H9 (cell line): ENCODE results near the gene R3HDM4. TPM values are rescaled to one million over a fixed set of nuclear protein-coding genes. Genes with fewer than 3 reads are reported as not detected.

ENCODE experiments used
- DNase-seq: peaks from one replicate; pipeline ENCODE4 v3.0.0-alpha.2; 2017
- H2AFZ ChIP-seq: one replicate; pipeline ENCODE4 v1.6.1; 2013; ENCODE audit warnings: mild to moderate bottlenecking, low read length, control low read depth, moderate library complexity
- H2AK5ac ChIP-seq: 2 replicates; pipeline ENCODE4 v1.6.1; 2013; ENCODE audit warnings: low read length, control low read depth, mixed read lengths; ENCODE audit not compliant: insufficient read length
- H2BK120ac ChIP-seq: one replicate; pipeline ENCODE4 v1.6.1; 2013; ENCODE audit warnings: low read depth, mild to moderate bottlenecking, low read length, control low read depth, inconsistent platforms; ENCODE audit not compliant: poor library complexity, severe bottlenecking
- H2BK12ac ChIP-seq: 2 replicates; pipeline ENCODE4 v1.6.1; 2013; ENCODE audit warnings: low read length, control low read depth, mixed read lengths, low read depth; ENCODE audit not compliant: insufficient read length
- H2BK15ac ChIP-seq: 2 replicates; pipeline ENCODE4 v1.6.1; 2013; ENCODE audit warnings: low read depth, low read length, control low read depth
- H2BK20ac ChIP-seq: one replicate; pipeline ENCODE4 v1.6.1; 2013; ENCODE audit warnings: low read depth, mild to moderate bottlenecking, low read length, control low read depth, inconsistent platforms; ENCODE audit not compliant: poor library complexity, severe bottlenecking
- H2BK5ac ChIP-seq: 2 replicates; pipeline ENCODE4 v1.6.1; 2013; ENCODE audit warnings: low read length, control low read depth, mixed read lengths; ENCODE audit not compliant: insufficient read length
- H3K14ac ChIP-seq: 2 replicates; pipeline ENCODE4 v1.6.1; 2013; ENCODE audit warnings: low read length, control low read depth; ENCODE audit not compliant: insufficient read depth
- H3K18ac ChIP-seq: 2 replicates; pipeline ENCODE4 v1.6.1; 2013; ENCODE audit warnings: low read depth, mild to moderate bottlenecking, mixed read lengths, low read length, control low read depth; ENCODE audit not compliant: insufficient read length
- H3K23ac ChIP-seq: 2 replicates; pipeline ENCODE4 v1.6.1; 2013; ENCODE audit warnings: low read length, control low read depth, mixed read lengths, low read depth; ENCODE audit not compliant: insufficient read length
- H3K23me2 ChIP-seq: 2 replicates; pipeline ENCODE4 v1.6.1; 2013; ENCODE audit warnings: low read depth, mild to moderate bottlenecking, mixed read lengths, low read length, control low read depth; ENCODE audit not compliant: insufficient read length, poor library complexity, severe bottlenecking
- H3K27ac ChIP-seq: 2 replicates; pipeline ENCODE4 v1.5.1; 2013; ENCODE audit warnings: low read length, control low read depth, mixed read lengths, low read depth; ENCODE audit not compliant: insufficient read length
- H3K27me3 ChIP-seq: 2 replicates; pipeline ENCODE4 v1.6.1; 2013; ENCODE audit warnings: low read length, control low read depth, inconsistent platforms; ENCODE audit not compliant: insufficient read depth
- H3K4ac ChIP-seq: 2 replicates; pipeline ENCODE4 v1.6.1; 2013; ENCODE audit warnings: low read depth, mild to moderate bottlenecking, control low read depth, inconsistent platforms, low read length, moderate library complexity
- H3K4me1 ChIP-seq: 2 replicates; pipeline ENCODE4 v1.6.1; 2013; ENCODE audit warnings: low read length, control low read depth, inconsistent platforms; ENCODE audit not compliant: insufficient read depth
- H3K4me2 ChIP-seq: 2 replicates; pipeline ENCODE4 v1.6.1; 2013; ENCODE audit warnings: low read length, control low read depth, mixed read lengths; ENCODE audit not compliant: insufficient read length, insufficient read depth
- H3K56ac ChIP-seq: 2 replicates; pipeline ENCODE4 v1.6.1; 2013; ENCODE audit warnings: low read depth, mild to moderate bottlenecking, mixed read lengths, low read length, control low read depth; ENCODE audit not compliant: insufficient read length
- H3K79me1 ChIP-seq: 2 replicates; pipeline ENCODE4 v1.6.1; 2013; ENCODE audit warnings: low read depth, mild to moderate bottlenecking, moderate library complexity, low read length, control low read depth, inconsistent platforms; ENCODE audit not compliant: insufficient read depth, poor library complexity, severe bottlenecking
- H3K79me2 ChIP-seq: 2 replicates; pipeline ENCODE4 v1.6.1; 2013; ENCODE audit warnings: low read length, control low read depth, inconsistent platforms; ENCODE audit not compliant: insufficient read depth
- H3K9ac ChIP-seq: 2 replicates; pipeline ENCODE4 v1.6.1; 2013; ENCODE audit warnings: low read length, control low read depth, mixed read lengths; ENCODE audit not compliant: insufficient read length; ENCODE audit errors: extremely low read depth
- H3K9me3 ChIP-seq: one replicate; pipeline ENCODE4 v1.6.1; 2013; ENCODE audit warnings: low read depth, low read length, inconsistent platforms; ENCODE audit not compliant: control insufficient read depth
- H3T11ph ChIP-seq: one replicate; pipeline ENCODE4 v1.6.1; 2013; ENCODE audit warnings: mild to moderate bottlenecking, low read length, control low read depth, inconsistent platforms
- H4K20me1 ChIP-seq: one replicate; pipeline ENCODE4 v1.6.1; 2013; ENCODE audit not compliant: control insufficient read depth, insufficient read length, insufficient read depth
- H4K5ac ChIP-seq: 2 replicates; pipeline ENCODE4 v1.6.1; 2013; ENCODE audit warnings: low read depth, mild to moderate bottlenecking, mixed read lengths, low read length, control low read depth; ENCODE audit not compliant: insufficient read length
- H4K8ac ChIP-seq: replicated peaks from 2 replicates; pipeline ENCODE4 v1.6.1; 2013; ENCODE audit warnings: low read length, control low read depth, mixed read lengths, low read depth; ENCODE audit not compliant: insufficient read length
- H4K91ac ChIP-seq: 2 replicates; pipeline ENCODE4 v1.6.1; 2013; ENCODE audit warnings: low read depth, mild to moderate bottlenecking, moderate library complexity, mixed read lengths, low read length, control low read depth; ENCODE audit not compliant: insufficient read length
- H3K27ac Mint-ChIP-seq, 3 experiments: 2 replicates in 2 of 3; 3 replicates in 1 of 3; pipeline ENCODE4 v1.8.0; 2020 to 2021; ENCODE audit warnings: mixed read lengths in 3 of 3, mild to moderate bottlenecking in 1 of 3, moderate library complexity in 1 of 3
- H3K27me3 Mint-ChIP-seq: 2 replicates; pipeline ENCODE4 v1.8.0; 2021; ENCODE audit warnings: low read depth, mild to moderate bottlenecking, moderate library complexity, mixed read lengths
- H3K36me3 Mint-ChIP-seq, 3 experiments: 2 replicates in 2 of 3; 3 replicates in 1 of 3; pipeline ENCODE4 v1.8.0; 2020 to 2021; ENCODE audit warnings: low read depth in 3 of 3, mixed read lengths in 3 of 3; ENCODE audit not compliant: insufficient read depth in 1 of 3
- H3K4me1 Mint-ChIP-seq, 2 experiments: 2 replicates each; pipeline ENCODE4 v1.8.0; 2020; ENCODE audit warnings: mixed read lengths in 2 of 2
- H3K4me3 Mint-ChIP-seq, 2 experiments: 2 replicates in 1 of 2; 3 replicates in 1 of 2; pipeline ENCODE4 v1.8.0; 2020 to 2021; ENCODE audit warnings: mild to moderate bottlenecking in 2 of 2, mixed read lengths in 2 of 2, moderate library complexity in 1 of 2
- H3K9me3 Mint-ChIP-seq, 2 experiments: 2 replicates in 1 of 2; 3 replicates in 1 of 2; pipeline ENCODE4 v1.8.0; 2020; ENCODE audit warnings: mild to moderate bottlenecking in 2 of 2, mixed read lengths in 2 of 2, moderate library complexity in 1 of 2
- CTCF ChIP-seq: fragments of 200-600 bp; sonication (generic); conservative IDR thresholded peaks from 3 replicates; pipeline ENCODE4 v1.8.0; 2021; ENCODE audit warnings: antibody characterized with exemption, mild to moderate bottlenecking
- WGBS: extraction: QIAGEN DNeasy Blood & Tissue Kit; methylation state at CpG from one replicate; pipeline ENCODE4 v1.1.7; 2013; ENCODE audit warnings: missing lambda C conversion rate, low lambda C conversion rate, mixed read lengths; ENCODE audit not compliant: insufficient read length; ENCODE audit errors: extremely low coverage; 5-methylcytosine and 5-hydroxymethylcytosine counted together
- total RNA-seq: library from RNA; stranded (reverse); gene quantifications from 2 replicates; pipeline ENCODE4 v1.2.1, GENCODE V29; 2021

The R3HDM4 gene
- total RNA-seq, 1 experiment from 2014 or later, result 66.4 TPM

- Histone ChIP-seq H3K79me2 (no peaks in the 10 kb centered on the region), H4K5ac (no peak overlapping the region), H3K4me2 (no peak overlapping the region), H2AFZ (no peak overlapping the region), H2BK20ac (no peak overlapping the region), H4K8ac (no peak overlapping the region), H3K9me3 (no peaks in the 10 kb centered on the region), H2BK12ac (no peak overlapping the region), H3K56ac (no peak overlapping the region), H2BK120ac (no peak overlapping the region), H2AK5ac (no peak overlapping the region), H3K4me1 (no peaks in the 10 kb centered on the region), H4K91ac (no peak overlapping the region), H3K9ac (no peak overlapping the region), H3T11ph (no peak overlapping the region), H3K23ac (no peak overlapping the region), H3K18ac (no peak overlapping the region), H3K27ac (no peak overlapping the region), H3K23me2 (peaks cover 3% of the 10 kb centered on the region), H3K14ac (no peak overlapping the region), H3K27me3 (no peaks in the 10 kb centered on the region), H2BK15ac (no peak overlapping the region), H3K79me1 (no peaks in the 10 kb centered on the region), H3K4ac (no peak overlapping the region), H2BK5ac (no peak overlapping the region), H4K20me1 (no peaks in the 10 kb centered on the region)
- no peak for TF ChIP-seq CTCF
- H3K27me3 Mint-ChIP-seq, result no peaks in the 10 kb centered on the region; the same call in 1 of the 2 replicates
- WGBS, result no CpG with 5 or more reads among the region's 28 CpGs
- H3K9me3 Mint-ChIP-seq, result peaks cover 6 to 7% of the 10 kb centered on the region in 2 experiments
- no peak overlapping the region for H3K27ac Mint-ChIP-seq
- H3K4me3 Mint-ChIP-seq, result no peak overlapping the region; a peak in 1 of 5 replicates
- no peak for DNase-seq
- H3K36me3 Mint-ChIP-seq, result peaks cover 21 to 45% (median 33%) of the 10 kb centered on the region in 3 experiments
- H3K4me1 Mint-ChIP-seq, result peaks cover 0 to 5% of the 10 kb centered on the region in 2 experiments; a peak in 1 of 4 replicates
Measured at GRCh38 chr19:875265-875879, 37.6 kb downstream of the R3HDM4 start.
